Naive thymus-derived CD4-positive, alpha-beta T cell (primary cell): ENCODE data around the gene MIB1. TPM values are rescaled to one million over a fixed set of nuclear protein-coding genes. Genes with fewer than 3 reads are reported as not detected.

Experiments used
- ATAC-seq: fragments of 150-1000 bp; cut with Tn5 transposase; 2 replicates; pipeline ENCODE4 v1.10.0; 2021; ENCODE audit warnings: mild to moderate bottlenecking, moderate library complexity
- CTCF ChIA-PET: fragments of 350-600 bp; sonication (Branson Sonifier 250); formaldehyde crosslinking; loops from one replicate; lab custom pipeline; 2021; ENCODE audit warnings: antibody characterized with exemption; lab: Charles Lee
- POLR2A ChIA-PET: fragments of 350-600 bp; sonication (Branson Sonifier 250); formaldehyde crosslinking; loops from one replicate; lab custom pipeline; 2021; ENCODE audit warnings: antibody characterized with exemption, inconsistent platforms; lab: Charles Lee
- DNase-seq, 9 donors: peaks; one replicate each; pipeline versions ENCODE4 v3.0.0 to v3.0.0-alpha.2; 2020 to 2022; ENCODE audit warnings: mixed read lengths in 1 of 9
- H3K27ac ChIP-seq: one replicate; pipeline ENCODE4 v1.7.0; 2013; ENCODE audit warnings: mild to moderate bottlenecking, low read depth, low read length, moderate library complexity
- H3K27me3 ChIP-seq, 2 donors: one replicate each; pipeline ENCODE4 v1.7.0; 2013; ENCODE audit warnings: low read length in 2 of 2, mild to moderate bottlenecking in 2 of 2, moderate library complexity in 2 of 2; ENCODE audit not compliant: control insufficient read depth in 2 of 2, insufficient read depth in 2 of 2
- H3K36me3 ChIP-seq, 3 experiments: 1 replicate in 2 of 3; 2 replicates in 1 of 3; pipeline ENCODE4 v1.7.0; 2013; ENCODE audit warnings: low read length in 3 of 3, mild to moderate bottlenecking in 3 of 3, moderate library complexity in 1 of 3; ENCODE audit not compliant: insufficient read depth in 3 of 3, control insufficient read depth in 2 of 3
- H3K4me1 ChIP-seq, 2 donors: one replicate each; pipeline ENCODE4 v1.7.0; 2013; ENCODE audit warnings: low read length in 2 of 2, mild to moderate bottlenecking in 2 of 2, moderate library complexity in 1 of 2; ENCODE audit not compliant: control insufficient read depth in 2 of 2, insufficient read depth in 2 of 2
- H3K4me3 ChIP-seq: 2 replicates; pipeline ENCODE4 v1.7.0; 2013; ENCODE audit warnings: mild to moderate bottlenecking, low read length
- H3K9me3 ChIP-seq, 3 experiments: 1 replicate in 2 of 3; 2 replicates in 1 of 3; pipeline ENCODE4 v1.7.0; 2013; ENCODE audit warnings: low read length in 3 of 3; ENCODE audit not compliant: control insufficient read depth in 2 of 3
- H3K27ac Mint-ChIP-seq, 9 donors: one replicate each; pipeline ENCODE4 v1.8.0; 2020 to 2022; ENCODE audit warnings: mixed read lengths in 9 of 9, mild to moderate bottlenecking in 8 of 9, moderate library complexity in 5 of 9, inconsistent platforms in 2 of 9
- H3K27me3 Mint-ChIP-seq, 5 donors: one replicate each; pipeline ENCODE4 v1.8.0; 2021 to 2022; ENCODE audit warnings: mixed read lengths in 5 of 5, mild to moderate bottlenecking in 1 of 5
- H3K36me3 Mint-ChIP-seq, 5 donors: one replicate each; pipeline ENCODE4 v1.8.0; 2020 to 2022; ENCODE audit warnings: mixed read lengths in 5 of 5, mild to moderate bottlenecking in 3 of 5, inconsistent platforms in 1 of 5
- H3K4me1 Mint-ChIP-seq, 7 donors: one replicate each; pipeline ENCODE4 v1.8.0; 2020 to 2022; ENCODE audit warnings: mixed read lengths in 7 of 7, mild to moderate bottlenecking in 3 of 7, inconsistent platforms in 1 of 7
- H3K4me3 Mint-ChIP-seq, 10 donors: one replicate each; pipeline ENCODE4 v1.8.0; 2020 to 2022; ENCODE audit warnings: mild to moderate bottlenecking in 10 of 10, mixed read lengths in 10 of 10, moderate library complexity in 6 of 10, inconsistent platforms in 2 of 10
- H3K9me3 Mint-ChIP-seq, 11 donors: one replicate each; pipeline ENCODE4 v1.8.0; 2020 to 2022; ENCODE audit warnings: mixed read lengths in 11 of 11, mild to moderate bottlenecking in 4 of 11, inconsistent platforms in 1 of 11, moderate library complexity in 1 of 11
- intact Hi-C, 2 donors: fragments of 100-400 bp; cut with micrococcal nuclease; formaldehyde crosslinking; loops; one replicate each; pipeline ENCODE4 v1.15.1; 2023
- polyA plus RNA-seq, 2 donors: library from polyadenylated mRNA; unstranded; fragments of 300-500 nt; fragmentation: Illumina TruSeq; gene quantifications; one replicate each; pipeline ENCODE4 v1.2.3, GENCODE V29; 2021
- total RNA-seq, 6 experiments: library from RNA in 5 of 6; stranded (reverse) in 5 of 6; gene quantifications; 1 replicate in 5 of 6; 2 replicates in 1 of 6; pipeline ENCODE4 v1.2.3 and lab custom pipeline; 2021 to 2026

The MIB1 gene
- total and polyA plus RNA-seq, 7 experiments from 2014 or later, result 3.9 to 35.2 (median 19.1) TPM

DNA sequence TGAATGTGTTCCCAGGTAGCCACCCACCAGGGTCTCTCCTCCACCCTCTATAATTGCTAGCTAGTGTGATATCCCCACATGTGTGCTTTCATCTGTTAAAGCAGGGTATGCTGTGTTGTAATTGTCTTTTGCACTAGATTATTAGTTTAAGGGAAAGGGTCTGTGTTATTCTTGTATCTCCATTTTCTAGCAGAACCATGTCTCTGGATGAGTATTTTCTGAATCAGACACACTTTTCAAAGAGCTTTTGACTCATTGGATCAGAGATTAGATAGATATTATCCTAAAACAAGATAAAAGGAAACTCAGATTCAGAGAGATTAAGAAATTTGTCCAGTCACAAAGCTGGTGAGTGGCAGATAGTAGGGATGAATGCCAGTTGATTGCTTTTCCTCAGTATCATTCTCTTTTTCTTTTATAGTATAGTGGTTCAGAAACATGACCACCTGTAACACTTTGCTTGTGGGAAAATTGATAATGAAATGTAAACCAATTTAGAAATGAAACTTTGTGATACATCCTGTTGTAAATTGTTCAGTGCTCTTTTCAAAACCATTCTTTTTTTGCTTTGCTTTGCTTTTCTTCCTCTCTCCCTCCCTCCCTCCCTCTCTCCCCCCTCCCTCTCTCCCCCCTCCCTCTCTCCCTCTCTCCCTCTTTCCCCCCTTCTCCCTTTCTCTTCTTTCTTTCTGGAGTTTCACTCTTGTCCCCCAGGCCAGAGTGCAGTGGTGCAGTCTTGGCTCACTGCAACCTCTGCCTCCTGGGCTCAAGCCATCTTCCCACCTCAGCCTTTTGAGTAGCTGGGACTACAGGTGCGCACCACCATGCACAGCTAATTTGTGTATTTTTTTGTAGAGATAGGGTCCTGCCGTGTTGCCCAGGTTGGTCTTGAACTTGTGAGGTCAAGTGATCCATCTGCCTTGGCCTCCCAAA, 7.4 kb downstream of the MIB1 start:
- no peak for DNase-seq
- H3K36me3 Mint-ChIP-seq, result peaks cover 0 to 12% (median 0%) of the 10 kb centered on the region in 5 donors
- Histone ChIP-seq H3K4me1 (peaks cover 0 to 6% of the 10 kb centered on the region in 2 donors), H3K27ac (peak overlapping the region; percentile 20), H3K27me3 (no peaks in the 10 kb centered on the region), H3K4me3 (no peak overlapping the region), H3K9me3 (no peaks in the 10 kb centered on the region), H3K36me3 (no peaks in the 10 kb centered on the region)
- H3K4me1 Mint-ChIP-seq, result peaks cover 27 to 56% (median 49%) of the 10 kb centered on the region in 7 donors
- peak overlapping the region; percentile 28 to 82 (median 56) for H3K27ac Mint-ChIP-seq
- ChIA-PET POLR2A (interaction anchor here (0.6 to 1.1 kb wide), 3 partner anchors 11 to 44 kb away, joined by 3 to 7 read pairs (median 5); partner anchors contain the start of gene ABHD3), CTCF (no interaction called here)
- no peaks in the 10 kb centered on the region for H3K9me3 Mint-ChIP-seq
- H3K27me3 Mint-ChIP-seq, result no peaks in the 10 kb centered on the region
- peak overlapping the region in 6 of 10 donors; percentile 1 to 74 (median 18) for H3K4me3 Mint-ChIP-seq
- intact Hi-C loops, result no loop called here
- ATAC-seq, result no peak

GRCh38 chr18:21757833-21758232, 17.2 kb downstream of the MIB1 start:
- Mint-ChIP-seq H3K4me1 (peaks cover 14 to 42% (median 22%) of the 10 kb centered on the region in 7 donors), H3K9me3 (no peaks in the 10 kb centered on the region), H3K4me3 (no peak overlapping the region), H3K27ac (no peak overlapping the region), H3K36me3 (peaks cover 0 to 10% (median 0%) of the 10 kb centered on the region in 5 donors), H3K27me3 (no peaks in the 10 kb centered on the region)
- no peak for DNase-seq
- Histone ChIP-seq H3K4me1 (peaks cover 0 to 3% of the 10 kb centered on the region in 2 donors), H3K36me3 (no peaks in the 10 kb centered on the region), H3K27ac (no peak overlapping the region), H3K4me3 (no peak overlapping the region), H3K27me3 (no peaks in the 10 kb centered on the region), H3K9me3 (no peaks in the 10 kb centered on the region)
- ChIA-PET CTCF (no interaction called here), POLR2A (no interaction called here)
- ATAC-seq, result no peak
- intact Hi-C loops, result no loop called here

DNA sequence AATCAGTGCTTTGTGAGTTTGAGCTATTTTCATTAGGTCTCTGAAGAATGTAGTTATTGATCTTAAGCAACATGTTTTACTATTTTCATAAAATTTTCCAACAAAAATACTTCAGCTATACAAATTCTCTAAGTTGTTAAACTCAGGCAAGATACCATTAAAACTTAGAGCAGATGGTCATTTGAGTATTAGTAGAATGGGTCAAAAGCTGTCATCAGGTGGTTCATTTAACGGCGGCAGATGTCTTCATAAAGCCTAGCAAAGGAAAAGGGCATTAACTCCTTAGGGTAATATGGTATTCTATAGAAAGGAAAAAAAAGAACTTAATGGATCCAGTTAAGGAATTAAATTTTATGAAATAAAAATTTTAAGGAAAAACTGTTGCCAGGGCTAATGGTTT, 19.2 kb downstream of the MIB1 start:
- Histone ChIP-seq H3K9me3 (no peaks in the 10 kb centered on the region), H3K27me3 (no peaks in the 10 kb centered on the region), H3K4me1 (peaks cover 0 to 3% of the 10 kb centered on the region in 2 donors), H3K36me3 (no peaks in the 10 kb centered on the region), H3K4me3 (no peak overlapping the region), H3K27ac (no peak overlapping the region)
- intact Hi-C loops, result no loop called here
- H3K4me1 Mint-ChIP-seq, result peaks cover 1 to 39% (median 20%) of the 10 kb centered on the region in 7 donors
- H3K27ac Mint-ChIP-seq, result peak overlapping the region in 1 of 9 donors; percentile 7
- POLR2A ChIA-PET, result no interaction called here
- DNase-seq, result no peak
- H3K9me3 Mint-ChIP-seq, result no peaks in the 10 kb centered on the region
- H3K4me3 Mint-ChIP-seq, result no peak overlapping the region
- no peak for ATAC-seq
- H3K36me3 Mint-ChIP-seq, result peaks cover 0 to 4% (median 0%) of the 10 kb centered on the region in 5 donors
- CTCF ChIA-PET, result no interaction called here
- no peaks in the 10 kb centered on the region for H3K27me3 Mint-ChIP-seq

GRCh38 chr18:21760321-21760720, 19.7 kb downstream of the MIB1 start:
- DNase-seq (no peak), ATAC-seq (no peak)
- Histone ChIP-seq H3K9me3 (no peaks in the 10 kb centered on the region), H3K27ac (no peak overlapping the region), H3K27me3 (no peaks in the 10 kb centered on the region), H3K36me3 (peaks cover 0 to 4% (median 0%) of the 10 kb centered on the region in 3 experiments), H3K4me1 (peaks cover 0 to 3% of the 10 kb centered on the region in 2 donors), H3K4me3 (no peak overlapping the region)
- Mint-ChIP-seq H3K27me3 (no peaks in the 10 kb centered on the region), H3K27ac (no peak overlapping the region), H3K4me1 (peaks cover 0 to 36% (median 18%) of the 10 kb centered on the region in 7 donors), H3K36me3 (peaks cover 0 to 6% (median 2%) of the 10 kb centered on the region in 5 donors), H3K4me3 (no peak overlapping the region), H3K9me3 (no peaks in the 10 kb centered on the region)
- CTCF ChIA-PET, result no interaction called here
- POLR2A ChIA-PET, result no interaction called here
- intact Hi-C loops, result no loop called here

DNA sequence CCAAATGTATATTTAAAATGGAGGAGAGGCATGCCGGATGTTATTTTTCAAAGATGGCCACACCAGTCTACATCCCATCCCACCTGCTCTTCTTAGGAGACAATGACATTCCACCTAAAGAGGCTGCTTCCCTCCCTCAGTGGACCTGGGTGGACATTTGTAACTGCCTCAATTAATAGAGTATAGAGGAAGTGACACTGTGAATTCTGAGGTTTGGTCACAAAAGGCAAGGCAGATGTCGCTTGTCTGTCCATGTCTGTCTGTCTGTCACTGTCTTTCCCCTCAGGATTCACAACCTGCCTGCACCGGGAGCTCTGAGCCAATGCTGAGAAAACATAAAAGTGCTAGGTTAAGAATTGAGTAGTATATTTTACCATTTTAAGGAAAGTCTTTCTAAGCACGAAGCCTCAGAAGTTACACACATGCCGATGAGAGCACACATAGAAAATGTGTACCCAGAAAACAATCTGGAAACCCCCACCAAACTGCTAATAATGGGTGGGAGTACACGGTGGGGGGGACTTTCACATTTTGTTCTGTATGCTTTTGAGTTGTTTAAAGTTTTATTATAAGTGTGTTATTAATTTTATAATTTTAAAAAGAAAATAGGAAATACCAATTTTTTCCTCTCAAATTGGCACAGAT, 21.0 kb downstream of the MIB1 start:
- Mint-ChIP-seq H3K4me1 (peaks cover 0 to 36% (median 18%) of the 10 kb centered on the region in 7 donors), H3K4me3 (no peak overlapping the region), H3K9me3 (no peaks in the 10 kb centered on the region), H3K27ac (no peak overlapping the region), H3K36me3 (peaks cover 9 to 19% (median 15%) of the 10 kb centered on the region in 5 donors), H3K27me3 (no peaks in the 10 kb centered on the region)
- intact Hi-C loops, result no loop called here
- Histone ChIP-seq H3K4me3 (no peak overlapping the region), H3K27ac (no peak overlapping the region), H3K9me3 (no peaks in the 10 kb centered on the region), H3K27me3 (no peaks in the 10 kb centered on the region), H3K36me3 (peaks cover 4 to 10% (median 7%) of the 10 kb centered on the region in 3 experiments), H3K4me1 (peaks cover 0 to 3% of the 10 kb centered on the region in 2 donors)
- no peak for ATAC-seq
- no peak for DNase-seq
- POLR2A ChIA-PET, result no interaction called here
- CTCF ChIA-PET, result no interaction called here

DNA sequence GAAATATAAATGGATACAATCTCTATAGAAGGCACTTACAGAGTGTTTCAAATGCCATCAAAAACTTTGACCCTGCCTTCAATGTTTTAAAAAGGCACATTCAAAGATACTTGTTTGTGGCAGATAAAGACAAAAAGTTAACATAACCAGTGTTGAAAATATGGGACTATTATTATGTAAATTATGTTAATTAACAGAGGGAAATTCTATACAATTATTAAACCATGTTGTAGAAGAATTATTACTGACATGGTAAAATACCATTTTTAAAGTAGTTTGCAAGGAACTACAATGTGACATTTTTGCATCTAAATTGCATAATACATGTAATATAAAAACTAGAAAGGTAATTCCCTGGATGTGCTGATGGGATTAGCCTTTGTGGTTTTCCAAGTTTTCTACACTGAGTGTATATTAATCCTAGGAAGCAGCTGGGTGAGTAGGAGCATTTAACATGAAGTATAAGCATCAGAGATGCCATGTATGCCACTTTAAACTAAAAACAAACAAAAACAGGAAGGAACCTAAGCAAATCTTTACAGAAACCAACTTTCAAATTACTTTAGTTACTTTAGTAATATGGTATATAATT, 21.7 kb downstream of the MIB1 start:
- H3K27ac Mint-ChIP-seq, result no peak overlapping the region
- H3K4me3 Mint-ChIP-seq, result no peak overlapping the region
- H3K4me3 ChIP-seq, result no peak overlapping the region
- no peaks in the 10 kb centered on the region for H3K9me3 ChIP-seq
- no peak for ATAC-seq
- no peaks in the 10 kb centered on the region for H3K27me3 Mint-ChIP-seq
- peaks cover 0 to 36% (median 18%) of the 10 kb centered on the region in 7 donors for H3K4me1 Mint-ChIP-seq
- peaks cover 9 to 24% (median 20%) of the 10 kb centered on the region in 5 donors for H3K36me3 Mint-ChIP-seq
- ChIA-PET CTCF (no interaction called here), POLR2A (no interaction called here)
- intact Hi-C loops, result no loop called here
- no peaks in the 10 kb centered on the region for H3K9me3 Mint-ChIP-seq
- peaks cover 4 to 11% (median 7%) of the 10 kb centered on the region in 3 experiments for H3K36me3 ChIP-seq
- H3K4me1 ChIP-seq, result peaks cover 0 to 3% of the 10 kb centered on the region in 2 donors
- H3K27ac ChIP-seq, result no peak overlapping the region
- DNase-seq, result no peak
- H3K27me3 ChIP-seq, result no peaks in the 10 kb centered on the region
